ENCODE data around the gene HACD2. TPM values are rescaled to one million over a fixed set of nuclear protein-coding genes. Genes with fewer than 3 reads are reported as not detected.
A peak's percentile ranks its signal among the peaks of the same experiment; 100 is the strongest.

HACD2 gene
- total RNA-seq, 1 experiment from 2014 or later: 43.0 TPM

DNA sequence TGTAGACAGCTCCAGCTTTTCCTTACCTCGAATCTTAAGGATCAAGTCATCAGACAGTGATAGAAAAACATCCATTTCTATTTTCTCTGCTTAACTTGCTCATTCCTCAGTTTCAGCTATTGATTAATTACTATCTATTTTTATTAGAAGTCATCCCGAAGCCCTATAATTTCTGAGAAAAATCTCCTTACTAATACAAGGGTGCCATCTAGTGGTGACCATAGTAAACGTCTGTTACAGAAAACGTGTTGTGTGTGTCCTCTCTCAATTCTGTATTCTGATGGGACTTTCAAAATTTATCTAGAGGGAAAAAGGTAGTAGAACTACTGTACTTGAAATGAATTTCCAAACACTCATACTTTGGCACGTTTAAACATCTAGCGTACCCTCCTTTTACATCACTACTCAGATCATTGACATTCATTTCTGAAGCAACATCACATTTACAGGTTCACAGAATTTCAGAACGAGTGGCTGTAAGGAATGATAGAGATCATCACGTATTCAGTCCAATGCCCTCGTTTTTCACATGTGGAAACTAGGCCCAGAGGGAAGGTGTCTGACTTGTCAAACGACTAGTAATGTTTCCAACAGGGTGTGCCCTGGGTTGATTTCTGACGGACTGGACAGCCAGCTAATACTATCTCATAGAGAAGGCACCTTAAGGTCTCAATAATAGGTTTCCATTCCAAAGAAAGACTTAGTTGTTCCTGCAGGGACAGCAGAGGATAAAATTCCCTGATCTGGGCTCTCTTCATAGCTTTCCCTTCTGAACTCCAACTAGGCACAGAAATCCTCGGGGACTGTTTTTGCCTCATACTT is 25.6 kb downstream of the HACD2 start:
- DNase-seq (ENCODE audit: low read depth, low spot score) (peak; percentile 40), ATAC-seq (peak; percentile 46; the same call in 1 of the 2 replicates)
- no peaks in the 10 kb centered on the region for H3K36me3 ChIP-seq (ENCODE audit: control insufficient read depth in 1 of 2, insufficient read depth in 2 of 2, low read length in 2 of 2)
- no peaks in the 10 kb centered on the region for H3K9me3 ChIP-seq (ENCODE audit: control insufficient read depth in 1 of 2, insufficient read depth in 1 of 2, low read depth in 1 of 2, low read length in 2 of 2)
- no peaks in the 10 kb centered on the region for H3K4me1 ChIP-seq (ENCODE audit: control insufficient read depth in 1 of 2, insufficient read depth in 2 of 2, low read length in 2 of 2)
- no TSS peak for BruUV-seq (replicated peaks)
- CTCF ChIA-PET: interaction anchor here (0.7 to 2.2 kb wide), 8 partner anchors 11 to 249 kb away, joined by 3 to 9 read pairs (median 4); no protein-coding TSS in a partner anchor
- TF ChIP-seq, protein P1, sequence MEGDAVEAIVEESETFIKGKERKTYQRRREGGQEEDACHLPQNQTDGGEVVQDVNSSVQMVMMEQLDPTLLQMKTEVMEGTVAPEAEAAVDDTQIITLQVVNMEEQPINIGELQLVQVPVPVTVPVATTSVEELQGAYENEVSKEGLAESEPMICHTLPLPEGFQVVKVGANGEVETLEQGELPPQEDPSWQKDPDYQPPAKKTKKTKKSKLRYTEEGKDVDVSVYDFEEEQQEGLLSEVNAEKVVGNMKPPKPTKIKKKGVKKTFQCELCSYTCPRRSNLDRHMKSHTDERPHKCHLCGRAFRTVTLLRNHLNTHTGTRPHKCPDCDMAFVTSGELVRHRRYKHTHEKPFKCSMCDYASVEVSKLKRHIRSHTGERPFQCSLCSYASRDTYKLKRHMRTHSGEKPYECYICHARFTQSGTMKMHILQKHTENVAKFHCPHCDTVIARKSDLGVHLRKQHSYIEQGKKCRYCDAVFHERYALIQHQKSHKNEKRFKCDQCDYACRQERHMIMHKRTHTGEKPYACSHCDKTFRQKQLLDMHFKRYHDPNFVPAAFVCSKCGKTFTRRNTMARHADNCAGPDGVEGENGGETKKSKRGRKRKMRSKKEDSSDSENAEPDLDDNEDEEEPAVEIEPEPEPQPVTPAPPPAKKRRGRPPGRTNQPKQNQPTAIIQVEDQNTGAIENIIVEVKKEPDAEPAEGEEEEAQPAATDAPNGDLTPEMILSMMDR (IDR thresholded peaks at IDR 0.05 in 2 of 3, conservative IDR thresholded peaks at IDR 0.05 in 1 of 3; ENCODE audit: borderline replicate concordance in 1 of 3, insufficient read depth in 1 of 3, low read depth in 2 of 3, low read length in 2 of 3): peak; percentile 49 to 84 (median 64); a peak in 5 of 6 replicates
- TF ChIP-seq JUND (IDR thresholded peaks at IDR 0.05) (no peak), RAD21 (IDR thresholded peaks at IDR 0.05; ENCODE audit: low read depth) (peak; percentile 66)
- no peaks in the 10 kb centered on the region; the same call in 1 of the 2 replicates for H4K20me1 ChIP-seq (ENCODE audit: insufficient read depth)
- no peaks in the 10 kb centered on the region for H3K27me3 ChIP-seq (ENCODE audit: insufficient read depth, low read length)
- intact Hi-C loops (cut with micrococcal nuclease): loop anchor here (2.0 kb wide), 1 partner anchor 230 kb away; no protein-coding TSS in a partner anchor
- RAD21 ChIA-PET (ENCODE audit: low non-redundant PET in 1 of 2, low total read pairs in 2 of 2, uncharacterized antibody in 2 of 2, unreplicated experiment in 2 of 2): no interaction called here
- H3K9ac ChIP-seq (ENCODE audit: low read length): no peak overlapping the region
- no peak overlapping the region for H3K4me2 ChIP-seq (ENCODE audit: low read length)
- H3K9me2 ChIP-seq (ENCODE audit: insufficient read depth): no peaks in the 10 kb centered on the region
- H2AFZ ChIP-seq (ENCODE audit: low read depth, low read length, poor library complexity, severe bottlenecking): no peak overlapping the region
- peaks cover 24% of the 10 kb centered on the region for H3K79me2 ChIP-seq (ENCODE audit: insufficient read depth, low read length)
- no peak overlapping the region for H3K27ac ChIP-seq (ENCODE audit: low read depth, low read length)
- POLR2A ChIA-PET: no interaction called here
- no peak overlapping the region for H3K4me3 ChIP-seq (replicated peaks in 1 of 2; ENCODE audit: low read depth in 1 of 2, low read length in 2 of 2)

DNA sequence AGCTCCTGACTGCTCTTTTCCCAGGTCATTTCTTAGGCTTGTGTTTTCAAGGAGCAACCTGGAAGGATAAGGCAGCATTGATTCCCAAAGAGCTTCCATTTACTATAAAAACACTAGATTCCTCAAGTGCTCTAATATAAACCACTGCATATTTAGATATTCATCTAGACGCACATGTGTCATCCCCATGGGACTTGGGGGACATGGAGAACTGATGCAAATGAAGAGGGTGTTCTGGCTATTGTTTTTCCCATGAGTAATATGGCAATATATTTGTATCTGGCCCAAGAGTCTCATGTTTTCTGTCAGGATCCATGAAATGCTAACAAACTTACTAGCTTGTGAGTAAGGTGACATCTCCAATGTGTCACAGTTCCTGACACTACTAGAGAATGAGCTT is 31.3 kb downstream of the HACD2 start:
- CTCF ChIA-PET: no interaction called here
- Histone ChIP-seq H3K9me3 (ENCODE audit: control insufficient read depth in 1 of 2, insufficient read depth in 1 of 2, low read depth in 1 of 2, low read length in 2 of 2) (no peaks in the 10 kb centered on the region), H3K9me2 (ENCODE audit: insufficient read depth) (no peaks in the 10 kb centered on the region), H3K27me3 (ENCODE audit: insufficient read depth, low read length) (no peaks in the 10 kb centered on the region), H2AFZ (ENCODE audit: low read depth, low read length, poor library complexity, severe bottlenecking) (no peak overlapping the region), H3K4me1 (ENCODE audit: control insufficient read depth in 1 of 2, insufficient read depth in 2 of 2, low read length in 2 of 2) (no peaks in the 10 kb centered on the region), H3K4me3 (replicated peaks in 1 of 2; ENCODE audit: low read depth in 1 of 2, low read length in 2 of 2) (no peak overlapping the region), H3K9ac (ENCODE audit: low read length) (no peak overlapping the region), H3K36me3 (ENCODE audit: control insufficient read depth in 1 of 2, insufficient read depth in 2 of 2, low read length in 2 of 2) (peaks cover 0 to 5% of the 10 kb centered on the region in 2 experiments; a peak in 1 of 4 replicates), H3K79me2 (ENCODE audit: insufficient read depth, low read length) (peaks cover 21% of the 10 kb centered on the region), H3K27ac (ENCODE audit: low read depth, low read length) (no peak overlapping the region), H4K20me1 (ENCODE audit: insufficient read depth) (no peaks in the 10 kb centered on the region), H3K4me2 (ENCODE audit: low read length) (no peak overlapping the region)
- POLR2A ChIA-PET: no interaction called here
- BruUV-seq (replicated peaks): no TSS peak
- RAD21 ChIA-PET (ENCODE audit: low non-redundant PET in 1 of 2, low total read pairs in 2 of 2, uncharacterized antibody in 2 of 2, unreplicated experiment in 2 of 2): no interaction called here
- TF ChIP-seq SP1 (IDR thresholded peaks at IDR 0.05; ENCODE audit: low read depth): no peak
- TF ChIP-seq, protein P2, sequence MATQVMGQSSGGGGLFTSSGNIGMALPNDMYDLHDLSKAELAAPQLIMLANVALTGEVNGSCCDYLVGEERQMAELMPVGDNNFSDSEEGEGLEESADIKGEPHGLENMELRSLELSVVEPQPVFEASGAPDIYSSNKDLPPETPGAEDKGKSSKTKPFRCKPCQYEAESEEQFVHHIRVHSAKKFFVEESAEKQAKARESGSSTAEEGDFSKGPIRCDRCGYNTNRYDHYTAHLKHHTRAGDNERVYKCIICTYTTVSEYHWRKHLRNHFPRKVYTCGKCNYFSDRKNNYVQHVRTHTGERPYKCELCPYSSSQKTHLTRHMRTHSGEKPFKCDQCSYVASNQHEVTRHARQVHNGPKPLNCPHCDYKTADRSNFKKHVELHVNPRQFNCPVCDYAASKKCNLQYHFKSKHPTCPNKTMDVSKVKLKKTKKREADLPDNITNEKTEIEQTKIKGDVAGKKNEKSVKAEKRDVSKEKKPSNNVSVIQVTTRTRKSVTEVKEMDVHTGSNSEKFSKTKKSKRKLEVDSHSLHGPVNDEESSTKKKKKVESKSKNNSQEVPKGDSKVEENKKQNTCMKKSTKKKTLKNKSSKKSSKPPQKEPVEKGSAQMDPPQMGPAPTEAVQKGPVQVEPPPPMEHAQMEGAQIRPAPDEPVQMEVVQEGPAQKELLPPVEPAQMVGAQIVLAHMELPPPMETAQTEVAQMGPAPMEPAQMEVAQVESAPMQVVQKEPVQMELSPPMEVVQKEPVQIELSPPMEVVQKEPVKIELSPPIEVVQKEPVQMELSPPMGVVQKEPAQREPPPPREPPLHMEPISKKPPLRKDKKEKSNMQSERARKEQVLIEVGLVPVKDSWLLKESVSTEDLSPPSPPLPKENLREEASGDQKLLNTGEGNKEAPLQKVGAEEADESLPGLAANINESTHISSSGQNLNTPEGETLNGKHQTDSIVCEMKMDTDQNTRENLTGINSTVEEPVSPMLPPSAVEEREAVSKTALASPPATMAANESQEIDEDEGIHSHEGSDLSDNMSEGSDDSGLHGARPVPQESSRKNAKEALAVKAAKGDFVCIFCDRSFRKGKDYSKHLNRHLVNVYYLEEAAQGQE (IDR thresholded peaks at IDR 0.05; ENCODE audit: low read depth): no peak
- intact Hi-C loops (cut with micrococcal nuclease): no loop called here
- ATAC-seq: no peak
- DNase-seq (ENCODE audit: low read depth, low spot score): no peak

Data from HCT116 (cell line).